NCI-H2081 (cell line): ENCODE results near the gene RSF1.

ENCODE experiments used
- DNase-seq, 2 experiments: peaks; one replicate each; lab custom pipeline; 2025; lab: John Stamatoyannopoulos, UW

The RSF1 gene

GRCh38 chr11:77801477-77801876, 19.0 kb downstream of the RSF1 start:
- no peak for DNase-seq

GRCh38 chr11:77800449-77800848, 20.1 kb downstream of the RSF1 start:
- DNase-seq, result no peak

GRCh38 chr11:77799338-77799737, 21.2 kb downstream of the RSF1 start:
- DNase-seq, result no peak

- no peak for DNase-seq
Observed at GRCh38 chr11:77793972-77794371, 26.6 kb downstream of the RSF1 start.

GRCh38 chr11:77791301-77791700, 29.2 kb downstream of the RSF1 start:
- no peak for DNase-seq

GRCh38 chr11:77789731-77790476, 30.6 kb downstream of the RSF1 start:
- no peak for DNase-seq

- no peak for DNase-seq
Observed at GRCh38 chr11:77789061-77789730, 31.3 kb downstream of the RSF1 start.

GRCh38 chr11:77784572-77784971, 36.0 kb downstream of the RSF1 start:
- no peak for DNase-seq

GRCh38 chr11:77783025-77783424, 37.5 kb downstream of the RSF1 start:
- no peak for DNase-seq

GRCh38 chr11:77779935-77780334, 40.6 kb downstream of the RSF1 start:
- DNase-seq, result no peak

- no peak for DNase-seq
Observed at GRCh38 chr11:77778549-77778948, 42.0 kb downstream of the RSF1 start.

- DNase-seq, result no peak
Observed at GRCh38 chr11:77778118-77778517, 42.4 kb downstream of the RSF1 start.

- peak; percentile 6 to 36 for DNase-seq
Observed at GRCh38 chr11:77776455-77776854, 44.1 kb downstream of the RSF1 start.

GRCh38 chr11:77775936-77776335, 44.6 kb downstream of the RSF1 start:
- no peak for DNase-seq

- DNase-seq, result no peak
Observed at GRCh38 chr11:77771135-77771534, 49.4 kb downstream of the RSF1 start.

- no peak for DNase-seq
Observed at GRCh38 chr11:77770629-77771028, 49.9 kb downstream of the RSF1 start.

- DNase-seq, result no peak
Observed at GRCh38 chr11:77762426-77762825, 58.1 kb downstream of the RSF1 start.

GRCh38 chr11:77761491-77761890, 59.0 kb downstream of the RSF1 start:
- no peak for DNase-seq

- DNase-seq, result no peak
Observed at GRCh38 chr11:77758331-77758730, 62.2 kb downstream of the RSF1 start.

GRCh38 chr11:77753230-77753629, 67.3 kb downstream of the RSF1 start:
- DNase-seq, result no peak

- DNase-seq, result no peak
Observed at GRCh38 chr11:77752516-77752915, 68.0 kb downstream of the RSF1 start.

- no peak for DNase-seq
Observed at GRCh38 chr11:77750394-77751156, 69.9 kb downstream of the RSF1 start.

GRCh38 chr11:77749232-77749631, 71.3 kb downstream of the RSF1 start:
- DNase-seq, result no peak
